ENCODE measurements around the gene KIF15. TPM values are rescaled to one million over a fixed set of nuclear protein-coding genes. Genes with fewer than 3 reads are reported as not detected.

The KIF15 gene
- total and polyA plus RNA-seq, 8 donors, result 0.09 to 0.62 (median 0.30) TPM

- FAIRE-seq (no peak), ATAC-seq (no peak), DNase-seq (no peak)
- no peak overlapping the region for H3K4me3 ChIP-seq
- no peaks in the 10 kb centered on the region for H3K27me3 ChIP-seq
- no peaks in the 10 kb centered on the region for H3K9me3 ChIP-seq
- TF ChIP-seq, protein P1, sequence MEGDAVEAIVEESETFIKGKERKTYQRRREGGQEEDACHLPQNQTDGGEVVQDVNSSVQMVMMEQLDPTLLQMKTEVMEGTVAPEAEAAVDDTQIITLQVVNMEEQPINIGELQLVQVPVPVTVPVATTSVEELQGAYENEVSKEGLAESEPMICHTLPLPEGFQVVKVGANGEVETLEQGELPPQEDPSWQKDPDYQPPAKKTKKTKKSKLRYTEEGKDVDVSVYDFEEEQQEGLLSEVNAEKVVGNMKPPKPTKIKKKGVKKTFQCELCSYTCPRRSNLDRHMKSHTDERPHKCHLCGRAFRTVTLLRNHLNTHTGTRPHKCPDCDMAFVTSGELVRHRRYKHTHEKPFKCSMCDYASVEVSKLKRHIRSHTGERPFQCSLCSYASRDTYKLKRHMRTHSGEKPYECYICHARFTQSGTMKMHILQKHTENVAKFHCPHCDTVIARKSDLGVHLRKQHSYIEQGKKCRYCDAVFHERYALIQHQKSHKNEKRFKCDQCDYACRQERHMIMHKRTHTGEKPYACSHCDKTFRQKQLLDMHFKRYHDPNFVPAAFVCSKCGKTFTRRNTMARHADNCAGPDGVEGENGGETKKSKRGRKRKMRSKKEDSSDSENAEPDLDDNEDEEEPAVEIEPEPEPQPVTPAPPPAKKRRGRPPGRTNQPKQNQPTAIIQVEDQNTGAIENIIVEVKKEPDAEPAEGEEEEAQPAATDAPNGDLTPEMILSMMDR (IDR thresholded peaks at IDR 0.05), result no peak
- H3K27ac ChIP-seq, result no peak overlapping the region
- no peaks in the 10 kb centered on the region for H3K36me3 ChIP-seq
- intact Hi-C loops (cut with DNase I), result no loop called here
- WGBS, 2 donors, result 94% methylated on average over 4 of the region's 4 CpGs
- H3K4me1 ChIP-seq, result peaks cover 0 to 5% (median 4%) of the 10 kb centered on the region in 3 donors
Observed at GRCh38 chr3:44860117-44860516, 98.5 kb downstream of the KIF15 start.

- Histone ChIP-seq H3K27me3 (no peaks in the 10 kb centered on the region), H3K27ac (peak within 1 kb of the TSS; percentile 76 to 88 (median 82)), H3K4me1 (peaks cover 0 to 5% (median 4%) of the 10 kb centered on the region in 3 donors), H3K9me3 (no peaks in the 10 kb centered on the region), H3K4me3 (peak within 1 kb of the TSS; percentile 19 to 75 (median 70)), H3K36me3 (no peaks in the 10 kb centered on the region)
- ATAC-seq (peak; percentile 99 to 100 (median 99)), FAIRE-seq (no peak), DNase-seq (peak; percentile 84 to 96 (median 90))
- intact Hi-C loops (cut with DNase I), result no loop called here
- 2% methylated on average over 58 to 91 of the region's 91 CpGs for WGBS, 2 donors
- TF ChIP-seq, protein P1 (IDR thresholded peaks at IDR 0.05), result no peak
Observed at GRCh38 chr3:44861412-44862225, 100.0 kb downstream of the KIF15 start, which contains the start of gene TMEM42. Gene TMEM42, plus strand, starts transcription at chr3:44861912. Its CDS starts 13 bp downstream, at chr3:44861925.

DNA sequence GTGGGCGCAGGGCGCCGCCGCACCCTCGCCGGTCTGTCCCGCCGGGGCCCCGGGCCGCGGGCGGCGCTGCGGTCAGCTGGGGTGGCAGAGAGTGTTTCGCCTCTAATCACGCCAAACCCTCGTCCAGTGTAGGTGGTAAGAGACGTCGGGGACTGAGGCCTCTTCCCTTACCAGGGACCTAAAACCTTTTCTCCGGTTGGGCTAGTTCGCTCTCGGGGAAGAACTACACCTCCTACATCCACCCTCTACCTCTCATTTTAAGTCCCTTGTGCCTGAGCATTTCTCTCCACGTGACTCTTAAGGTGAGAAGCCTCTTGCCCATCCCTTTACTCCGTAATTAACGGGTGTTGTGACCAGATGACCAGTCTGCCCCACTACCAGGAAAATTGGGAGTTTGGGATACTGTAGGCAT is 100.6 kb downstream of the KIF15 start:
- TF ChIP-seq, protein P1 (IDR thresholded peaks at IDR 0.05), result no peak
- Histone ChIP-seq H3K27ac (peak overlapping the region in 2 of 4 donors; percentile 77 to 88), H3K36me3 (no peaks in the 10 kb centered on the region), H3K4me1 (peaks cover 0 to 5% (median 4%) of the 10 kb centered on the region in 3 donors), H3K27me3 (no peaks in the 10 kb centered on the region), H3K4me3 (peak overlapping the region; percentile 7 to 75 (median 45)), H3K9me3 (no peaks in the 10 kb centered on the region)
- FAIRE-seq (no peak), ATAC-seq (peak in 2 of 4 donors; percentile 1 to 20), DNase-seq (peak in 2 of 6 donors; percentile 14 to 34)
- 1 to 2% methylated on average over 19 to 25 of the region's 25 CpGs for WGBS, 2 donors
- intact Hi-C loops (cut with DNase I), result no loop called here

DNA sequence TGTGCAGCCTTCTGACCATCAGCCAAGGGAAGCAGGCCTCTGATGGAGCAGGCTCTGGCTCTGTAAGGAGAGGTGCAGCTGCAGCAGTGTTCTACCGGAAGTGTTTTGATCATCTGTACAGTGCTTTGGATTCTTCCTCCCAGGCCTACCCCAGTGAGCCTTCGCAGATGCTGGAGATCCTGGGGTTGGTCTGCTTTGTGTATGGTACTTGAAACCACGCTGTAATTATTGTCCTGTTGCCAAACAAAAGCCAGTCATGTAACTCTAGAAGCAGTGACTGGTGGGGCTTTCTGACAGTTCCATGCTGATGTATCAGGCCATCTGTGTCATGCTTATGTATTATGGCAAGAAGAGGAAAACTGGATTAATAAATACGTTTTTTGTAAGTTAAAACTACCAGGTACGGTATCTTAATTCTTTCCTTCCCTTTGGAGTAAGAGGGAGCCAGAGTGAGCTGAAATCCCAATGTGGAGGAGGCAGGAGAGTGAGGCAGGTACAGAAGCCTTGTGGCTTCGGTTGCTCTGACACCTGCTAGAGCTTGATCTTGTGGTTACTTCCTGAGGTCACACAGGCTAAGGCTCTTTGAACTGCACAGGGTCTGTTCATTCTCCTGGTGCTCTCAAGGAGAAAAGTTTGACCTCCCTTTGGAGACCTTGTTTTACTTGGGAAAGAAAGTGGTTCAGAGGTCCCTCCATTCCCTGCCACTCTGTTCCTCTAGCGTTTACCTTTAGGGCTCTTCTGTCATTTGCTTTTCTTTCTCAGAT is 103.9 kb downstream of the KIF15 start:
- intact Hi-C loops (cut with DNase I), result no loop called here
- Histone ChIP-seq H3K9me3 (no peaks in the 10 kb centered on the region), H3K27me3 (no peaks in the 10 kb centered on the region), H3K4me1 (peaks cover 0 to 5% (median 4%) of the 10 kb centered on the region in 3 donors), H3K36me3 (no peaks in the 10 kb centered on the region), H3K4me3 (no peak overlapping the region), H3K27ac (no peak overlapping the region)
- 90% methylated on average over 7 of the region's 7 CpGs for WGBS, 2 donors
- ATAC-seq (no peak), FAIRE-seq (no peak), DNase-seq (no peak)
- TF ChIP-seq, protein P1 (IDR thresholded peaks at IDR 0.05), result no peak
